Stimulated activated CD8-positive, alpha-beta memory T cell treated with anti-CD3 and anti-CD28 coated beads, Interleukin-4, amount 100 ng/mL, for 48 hours (primary cell): ENCODE measurements around the gene ATP1A1.

Experiments
- DNase-seq: peaks from one replicate; pipeline ENCODE4 v3.0.0-alpha.2; 2020

ATP1A1 gene

GRCh38 chr1:116415699-116416533, 42.9 kb downstream of the ATP1A1 start:
- no peak for DNase-seq

GRCh38 chr1:116416854-116417513, 43.9 kb downstream of the ATP1A1 start:
- no peak for DNase-seq

- no peak for DNase-seq
Observed at GRCh38 chr1:116417678-116418077, 44.6 kb downstream of the ATP1A1 start.

GRCh38 chr1:116418091-116418830, 45.2 kb downstream of the ATP1A1 start:
- DNase-seq, result peak; percentile 91

- DNase-seq, result no peak
Observed at GRCh38 chr1:116420417-116421200, 47.6 kb downstream of the ATP1A1 start.

- no peak for DNase-seq
Observed at GRCh38 chr1:116424438-116424837, 51.4 kb downstream of the ATP1A1 start.

- no peak for DNase-seq
Observed at GRCh38 chr1:116424863-116425262, 51.8 kb downstream of the ATP1A1 start.

GRCh38 chr1:116425987-116426386, 52.9 kb downstream of the ATP1A1 start:
- no peak for DNase-seq

GRCh38 chr1:116426401-116426800, 53.4 kb downstream of the ATP1A1 start:
- DNase-seq, result no peak

- no peak for DNase-seq
Observed at GRCh38 chr1:116428576-116428975, 55.5 kb downstream of the ATP1A1 start.

- DNase-seq, result no peak
Observed at GRCh38 chr1:116429821-116430374, 56.9 kb downstream of the ATP1A1 start.

GRCh38 chr1:116431870-116432500, 58.9 kb downstream of the ATP1A1 start:
- no peak for DNase-seq

- no peak for DNase-seq
Observed at GRCh38 chr1:116432655-116433265, 59.7 kb downstream of the ATP1A1 start.

- DNase-seq, result no peak
Observed at GRCh38 chr1:116433275-116434257, 60.5 kb downstream of the ATP1A1 start.

- no peak for DNase-seq
Observed at GRCh38 chr1:116434849-116435248, 61.8 kb downstream of the ATP1A1 start.

GRCh38 chr1:116435806-116436610, 63.0 kb downstream of the ATP1A1 start:
- DNase-seq, result no peak

- DNase-seq, result no peak
Observed at GRCh38 chr1:116436611-116436970, 63.5 kb downstream of the ATP1A1 start.

GRCh38 chr1:116439701-116440100, 66.7 kb downstream of the ATP1A1 start:
- no peak for DNase-seq

- no peak for DNase-seq
Observed at GRCh38 chr1:116440731-116441130, 67.7 kb downstream of the ATP1A1 start.
